Testis (tissue), 2 donors: ENCODE measurements around the gene AGBL4.

Source experiments
- POLR2A ChIP-seq: fragments of 450-650 bp; IDR thresholded peaks from one replicate; pipeline ENCODE4 v1.6.1; 2017; ENCODE audit warnings: antibody characterized with exemption, mild to moderate bottlenecking, moderate library complexity
- TF ChIP-seq, protein P1 (sequence below), 3 experiments: fragments of 450-650 bp in 2 of 3; fragments of 200-600 bp in 1 of 3; sonication (generic) in 1 of 3; IDR thresholded peaks; one replicate each; pipeline ENCODE4 v1.5.1; 2016 to 2019; ENCODE audit warnings: antibody characterized with exemption in 3 of 3, mild to moderate bottlenecking in 2 of 3, moderate library complexity in 1 of 3

GRCh38 chr1:48687282-48688045 is 1336.3 kb downstream of the AGBL4 start:
- TF ChIP-seq, protein P1, sequence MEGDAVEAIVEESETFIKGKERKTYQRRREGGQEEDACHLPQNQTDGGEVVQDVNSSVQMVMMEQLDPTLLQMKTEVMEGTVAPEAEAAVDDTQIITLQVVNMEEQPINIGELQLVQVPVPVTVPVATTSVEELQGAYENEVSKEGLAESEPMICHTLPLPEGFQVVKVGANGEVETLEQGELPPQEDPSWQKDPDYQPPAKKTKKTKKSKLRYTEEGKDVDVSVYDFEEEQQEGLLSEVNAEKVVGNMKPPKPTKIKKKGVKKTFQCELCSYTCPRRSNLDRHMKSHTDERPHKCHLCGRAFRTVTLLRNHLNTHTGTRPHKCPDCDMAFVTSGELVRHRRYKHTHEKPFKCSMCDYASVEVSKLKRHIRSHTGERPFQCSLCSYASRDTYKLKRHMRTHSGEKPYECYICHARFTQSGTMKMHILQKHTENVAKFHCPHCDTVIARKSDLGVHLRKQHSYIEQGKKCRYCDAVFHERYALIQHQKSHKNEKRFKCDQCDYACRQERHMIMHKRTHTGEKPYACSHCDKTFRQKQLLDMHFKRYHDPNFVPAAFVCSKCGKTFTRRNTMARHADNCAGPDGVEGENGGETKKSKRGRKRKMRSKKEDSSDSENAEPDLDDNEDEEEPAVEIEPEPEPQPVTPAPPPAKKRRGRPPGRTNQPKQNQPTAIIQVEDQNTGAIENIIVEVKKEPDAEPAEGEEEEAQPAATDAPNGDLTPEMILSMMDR (IDR thresholded peaks at IDR 0.05), result no peak
- no peak for TF ChIP-seq POLR2A
